Cerebellar cortex (tissue), 1 donor: ENCODE results near the gene RIN3.
A peak's percentile ranks its signal among the peaks of the same experiment; 100 is the strongest.

Experiments used
- DNase-seq: peaks from one replicate; pipeline ENCODE4 v3.0.0-alpha.2; 2015; ENCODE audit warnings: low spot score

RIN3 gene

DNA sequence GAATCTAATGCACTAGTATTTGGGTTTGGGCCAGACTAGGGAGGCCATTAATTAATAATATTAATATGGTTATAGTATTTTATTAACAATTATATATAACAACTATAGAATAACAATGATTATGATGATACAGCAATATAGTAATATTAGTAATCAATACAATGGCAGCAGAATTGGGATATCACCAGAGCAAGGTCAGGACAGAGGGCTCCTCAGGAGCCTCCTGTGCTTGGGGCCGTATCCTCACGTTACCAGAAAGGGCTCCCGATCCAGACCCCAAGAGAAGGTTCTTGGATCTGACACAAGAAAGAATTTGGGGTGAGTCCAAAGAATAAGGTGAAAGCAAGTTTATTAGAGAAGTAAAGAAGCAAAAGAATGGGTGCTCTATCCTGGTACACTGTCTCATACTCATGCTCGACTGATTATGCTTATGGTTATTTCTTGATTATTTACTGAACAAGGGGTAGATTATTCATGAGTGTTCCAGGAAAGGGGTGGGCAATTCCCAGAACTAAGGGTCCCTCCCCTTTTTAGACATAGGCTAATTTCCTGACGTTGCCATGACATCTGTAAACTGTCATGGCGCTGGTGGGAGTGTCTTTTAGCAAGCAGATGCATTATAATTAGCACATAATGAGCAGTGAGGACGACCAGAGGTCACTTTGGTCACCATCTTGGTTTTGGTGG lies 61.6 kb downstream of the RIN3 start:
- DNase-seq = no peak

- DNase-seq = no peak
These were observed 62.2 kb downstream of the RIN3 start for GRCh38 chr14:92575748-92576303.

- DNase-seq = no peak
These were observed 63.8 kb downstream of the RIN3 start for GRCh38 chr14:92577321-92577742.

DNA sequence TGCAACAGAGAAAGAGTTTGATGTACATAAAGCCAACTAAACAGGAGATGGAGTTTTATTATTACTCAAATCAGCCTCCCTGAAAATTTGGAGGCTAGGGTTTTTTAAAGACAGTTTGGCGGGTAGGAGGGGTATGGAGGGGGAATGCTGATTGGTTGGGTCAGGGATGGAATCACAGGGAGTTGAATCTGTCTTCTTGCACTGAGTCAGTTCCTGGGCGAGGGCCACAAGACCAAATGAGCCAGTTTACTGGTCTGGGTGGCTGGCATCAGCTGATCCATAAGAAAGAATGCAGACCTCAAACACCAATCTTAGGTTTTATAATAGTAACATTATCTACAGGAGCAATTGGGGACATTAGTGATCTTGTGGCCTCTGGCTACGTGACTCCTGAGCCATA lies 64.9 kb downstream of the RIN3 start:
- no peak for DNase-seq

DNA sequence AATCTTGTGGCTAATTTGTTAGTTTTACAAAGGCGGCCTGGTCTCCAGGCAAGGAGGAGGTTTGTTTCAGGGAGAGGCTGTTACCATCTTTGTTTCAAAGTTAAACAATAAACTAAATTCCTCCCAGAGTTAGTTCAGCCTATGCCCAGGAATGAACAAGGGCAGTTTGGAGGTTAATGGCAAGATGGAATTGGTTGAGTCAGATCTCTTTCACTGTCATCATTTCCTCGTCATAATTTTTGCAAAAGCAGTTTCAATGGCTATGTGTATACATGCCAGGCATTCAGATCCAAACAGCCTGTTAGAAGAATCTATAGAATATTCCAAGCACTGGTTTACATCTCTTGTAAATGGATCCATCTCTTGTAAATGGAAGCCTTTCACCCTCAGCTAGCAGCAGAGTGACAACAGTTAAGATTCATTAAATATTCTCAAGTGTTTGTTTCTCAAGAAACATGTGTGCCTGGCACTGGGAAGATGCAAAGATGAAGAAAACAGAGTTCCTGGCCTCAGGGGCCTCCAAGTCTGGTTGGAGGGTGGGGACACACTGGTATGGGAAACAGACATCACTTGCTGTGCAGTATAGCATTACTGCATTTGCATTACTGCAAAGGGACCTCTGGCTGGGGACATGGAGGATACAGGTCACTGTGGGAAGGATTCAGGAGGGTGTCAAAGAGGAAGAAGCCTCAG lies 65.8 kb downstream of the RIN3 start:
- no peak for DNase-seq

GRCh38 chr14:92581206-92581605 lies 67.6 kb downstream of the RIN3 start:
- no peak for DNase-seq

GRCh38 chr14:92581966-92582566 lies 68.5 kb downstream of the RIN3 start:
- no peak for DNase-seq

DNA sequence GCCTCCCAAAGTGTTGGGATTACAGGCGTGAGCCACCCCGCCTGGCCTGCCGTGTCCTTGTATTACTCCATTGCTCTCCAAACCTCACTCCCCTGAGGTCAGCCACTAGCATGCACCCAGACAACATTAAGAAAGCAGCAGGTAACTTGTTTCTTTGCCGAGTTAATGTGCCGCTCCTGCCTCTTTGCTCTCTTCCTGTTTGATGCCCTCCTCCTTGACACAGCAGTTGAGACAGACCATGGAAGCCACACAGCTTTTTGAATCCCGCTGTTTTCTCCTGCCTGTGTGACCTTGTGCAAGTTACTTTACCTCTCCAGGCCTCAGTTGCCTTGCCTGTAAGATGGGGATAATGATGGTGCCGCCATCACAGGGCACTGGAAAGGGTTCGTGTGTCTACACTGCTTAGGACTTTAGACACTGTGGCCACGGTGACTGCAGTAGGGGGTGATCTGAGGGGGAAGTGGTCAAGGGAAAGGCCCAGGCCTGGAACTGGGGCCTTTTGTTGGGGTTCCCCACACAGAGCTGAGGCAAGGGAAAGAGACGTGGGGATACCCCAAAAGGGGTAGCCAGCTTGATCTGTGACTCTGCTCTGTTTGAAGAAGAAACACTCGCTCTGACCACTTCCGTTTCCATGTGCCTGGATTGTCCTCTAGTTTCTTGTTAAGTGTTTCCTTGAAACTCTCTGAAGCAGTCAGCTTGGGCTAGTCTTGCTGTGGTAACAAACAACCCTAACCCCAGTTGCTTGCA lies 69.3 kb downstream of the RIN3 start:
- DNase-seq = no peak

GRCh38 chr14:92584220-92584619 lies 70.6 kb downstream of the RIN3 start:
- no peak for DNase-seq

DNA sequence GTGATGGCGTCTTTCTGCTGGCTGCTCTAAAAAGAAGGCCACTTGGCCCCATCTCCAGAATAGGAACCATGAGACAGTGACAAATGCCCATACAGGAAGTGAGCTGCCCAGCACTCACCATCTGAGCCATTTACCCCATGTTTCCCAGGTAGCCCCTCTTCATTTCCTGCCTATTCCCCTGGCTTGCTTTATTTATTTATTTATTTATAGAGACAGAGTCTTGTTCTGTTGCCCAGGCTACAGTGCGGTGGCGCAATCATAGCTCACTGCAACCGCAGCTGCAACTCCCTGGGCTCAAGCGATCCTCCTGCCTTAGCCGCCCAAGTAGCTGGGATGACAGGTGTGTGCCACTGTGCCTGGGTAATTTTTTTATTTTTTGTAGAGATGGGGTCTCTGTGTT lies 71.2 kb downstream of the RIN3 start:
- DNase-seq = no peak

DNA sequence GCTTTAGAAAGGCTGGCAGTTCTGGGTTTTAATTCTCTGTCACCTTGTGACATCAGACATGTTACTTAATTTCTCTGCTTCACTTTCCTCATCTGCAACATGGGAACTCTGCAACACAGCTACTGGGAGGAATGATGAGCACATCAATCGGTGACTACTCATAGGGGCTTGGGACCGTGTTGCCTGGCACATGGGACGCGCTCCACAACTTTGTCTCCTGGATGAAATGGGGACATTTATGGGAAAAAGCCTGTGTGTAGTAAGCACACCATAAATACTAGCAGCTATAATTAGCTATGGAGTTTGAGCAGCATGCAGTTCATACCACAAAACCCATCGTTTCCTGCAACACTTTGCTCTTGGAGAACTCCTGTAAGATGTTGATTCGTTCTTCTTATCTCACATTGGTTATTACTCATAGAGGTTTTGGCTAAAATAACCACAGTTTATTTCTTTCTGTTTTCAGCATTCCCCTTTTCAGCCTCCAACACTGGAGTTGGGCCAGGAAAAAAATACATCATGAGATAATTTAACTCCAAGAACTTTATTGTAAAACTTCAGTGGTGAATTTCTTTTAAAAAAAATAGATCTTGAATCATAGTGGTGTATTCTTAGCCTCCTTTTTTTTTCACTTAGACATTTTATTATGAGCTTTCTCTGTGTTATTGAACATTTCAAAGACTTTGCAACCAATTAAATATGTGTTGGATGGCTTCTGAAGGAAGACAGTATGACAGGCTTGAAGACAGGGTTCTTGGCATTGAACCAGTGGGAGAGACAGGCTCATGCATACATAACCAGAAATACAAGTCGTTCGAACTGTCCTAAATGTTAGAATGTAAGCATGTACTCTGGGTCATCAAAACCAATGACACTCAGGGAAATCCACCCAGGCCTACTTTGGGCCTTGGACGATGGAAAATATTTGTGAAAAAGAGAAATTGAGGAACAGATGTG lies 72.7 kb downstream of the RIN3 start:
- no peak for DNase-seq

GRCh38 chr14:92586963-92587699 lies 73.5 kb downstream of the RIN3 start:
- no peak for DNase-seq

- no peak for DNase-seq
These were observed 74.1 kb downstream of the RIN3 start for GRCh38 chr14:92587700-92588085.

GRCh38 chr14:92589213-92589852 lies 75.8 kb downstream of the RIN3 start:
- peak; percentile 19 for DNase-seq

DNA sequence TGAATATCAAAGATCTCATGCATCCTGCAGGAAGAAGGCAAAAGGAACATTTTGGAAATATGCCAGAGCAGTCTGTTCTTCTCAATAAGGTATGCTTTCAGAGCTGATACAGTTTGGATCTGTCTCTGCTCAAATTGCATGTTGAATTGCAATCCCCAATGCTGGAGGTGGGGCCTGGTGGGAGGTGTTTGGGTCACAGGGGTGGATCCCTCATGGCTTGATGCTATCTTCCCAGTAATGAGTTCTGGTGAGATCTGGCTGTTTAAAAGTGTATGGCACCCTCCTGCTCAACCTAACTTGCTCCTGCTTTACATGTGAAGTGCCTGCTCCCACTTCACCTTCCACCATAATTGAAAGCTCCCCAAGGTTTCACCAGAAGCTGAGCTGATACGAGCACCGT lies 76.6 kb downstream of the RIN3 start:
- DNase-seq = no peak

GRCh38 chr14:92590941-92591340 lies 77.4 kb downstream of the RIN3 start:
- no peak for DNase-seq

- no peak for DNase-seq
These were observed 77.8 kb downstream of the RIN3 start for GRCh38 chr14:92591346-92591745.

- no peak for DNase-seq
These were observed 81.7 kb downstream of the RIN3 start for GRCh38 chr14:92595267-92595666.

DNA sequence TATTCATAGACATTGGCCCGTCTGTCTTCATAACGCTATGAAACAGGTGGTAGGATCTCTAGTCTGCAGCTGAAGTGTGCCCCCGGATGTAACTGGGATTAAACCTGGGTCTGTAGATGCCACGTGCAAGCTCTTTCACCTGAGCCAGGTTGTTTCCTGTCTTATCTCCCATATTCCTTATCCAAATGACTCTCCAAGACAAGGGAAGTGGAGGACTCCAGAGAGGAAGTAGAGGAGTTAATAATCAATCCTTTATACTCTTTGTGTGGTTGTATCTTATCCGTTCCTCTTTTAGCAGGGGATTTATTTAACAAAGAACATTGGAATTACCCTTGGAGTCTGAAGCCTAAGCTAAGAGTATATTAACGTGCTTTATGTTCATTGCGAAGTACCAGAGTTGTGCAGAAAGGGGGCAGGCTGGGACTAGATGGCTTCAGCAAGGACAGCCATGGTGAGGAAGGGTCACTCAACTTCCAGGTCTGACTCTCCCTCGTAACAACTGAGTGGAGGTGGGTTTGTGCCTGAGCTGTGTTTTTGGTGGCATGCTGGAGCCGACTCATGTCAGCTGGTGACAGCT lies 82.8 kb downstream of the RIN3 start:
- DNase-seq = no peak
